ENCODE data around the gene FOXA3. TPM values are rescaled to one million over a fixed set of nuclear protein-coding genes. Genes with fewer than 3 reads are reported as not detected.

FOXA3 gene
- total RNA-seq, 1 donor from 2014 or later, result 0.68 TPM

- no peaks in the 10 kb centered on the region for H3K9me3 ChIP-seq
- ATAC-seq (no peak), DNase-seq (no peak)
- intact Hi-C loops (cut with DNase I), result no loop called here
- no peaks in the 10 kb centered on the region for H3K4me1 ChIP-seq
- TF ChIP-seq CTCF (IDR thresholded peaks at IDR 0.05), result no peak
- H3K4me3 ChIP-seq, result no peak overlapping the region
- H3K27me3 ChIP-seq (ENCODE audit: low read depth), result no peaks in the 10 kb centered on the region
- H3K36me3 ChIP-seq, result peaks cover 100% of the 10 kb centered on the region
- H3K27ac ChIP-seq, result no peak overlapping the region
Measured at GRCh38 chr19:45828945-45829344, 35.2 kb upstream of the FOXA3 start.

GRCh38 chr19:45834970-45835369 lies 29.2 kb upstream of the FOXA3 start:
- peak; percentile 76 to 89 for ATAC-seq
- no peak for TF ChIP-seq CTCF (IDR thresholded peaks at IDR 0.05)
- DNase-seq, result no peak
- Histone ChIP-seq H3K4me1 (no peaks in the 10 kb centered on the region), H3K4me3 (no peak overlapping the region), H3K27ac (no peak overlapping the region), H3K9me3 (no peaks in the 10 kb centered on the region), H3K27me3 (ENCODE audit: low read depth) (no peaks in the 10 kb centered on the region), H3K36me3 (peaks cover 100% of the 10 kb centered on the region)
- intact Hi-C loops (cut with DNase I), result no loop called here

GRCh38 chr19:45842198-45842597 lies 21.9 kb upstream of the FOXA3 start:
- DNase-seq (no peak), ATAC-seq (no peak)
- Histone ChIP-seq H3K27ac (no peak overlapping the region), H3K4me3 (no peak overlapping the region), H3K9me3 (no peaks in the 10 kb centered on the region), H3K27me3 (ENCODE audit: low read depth) (no peaks in the 10 kb centered on the region), H3K36me3 (peaks cover 100% of the 10 kb centered on the region), H3K4me1 (no peaks in the 10 kb centered on the region)
- TF ChIP-seq CTCF (IDR thresholded peaks at IDR 0.05), result no peak
- intact Hi-C loops (cut with DNase I), result no loop called here

GRCh38 chr19:45847663-45848062 lies 16.5 kb upstream of the FOXA3 start:
- Histone ChIP-seq H3K27me3 (ENCODE audit: low read depth) (no peaks in the 10 kb centered on the region), H3K4me1 (peaks cover 11% of the 10 kb centered on the region), H3K4me3 (no peak overlapping the region), H3K9me3 (no peaks in the 10 kb centered on the region), H3K27ac (no peak overlapping the region), H3K36me3 (peaks cover 100% of the 10 kb centered on the region)
- TF ChIP-seq CTCF (IDR thresholded peaks at IDR 0.05), result no peak
- ATAC-seq, result no peak
- intact Hi-C loops (cut with DNase I), result no loop called here
- DNase-seq, result no peak

- H3K36me3 ChIP-seq, result peaks cover 100% of the 10 kb centered on the region
- no peak overlapping the region for H3K4me3 ChIP-seq
- no peaks in the 10 kb centered on the region for H3K27me3 ChIP-seq (ENCODE audit: low read depth)
- no peak overlapping the region for H3K27ac ChIP-seq
- intact Hi-C loops (cut with DNase I), result no loop called here
- no peak for TF ChIP-seq CTCF (IDR thresholded peaks at IDR 0.05)
- peaks cover 11% of the 10 kb centered on the region for H3K4me1 ChIP-seq
- ATAC-seq (no peak), DNase-seq (no peak)
- H3K9me3 ChIP-seq, result no peaks in the 10 kb centered on the region
Measured at GRCh38 chr19:45848922-45849321, 15.2 kb upstream of the FOXA3 start.

Data from lower lobe of right lung (tissue), 2 donors.